Upper lobe of right lung (tissue), 1 donor: ENCODE measurements around the gene TEX51. TPM values are rescaled to one million over a fixed set of nuclear protein-coding genes. Genes with fewer than 3 reads are reported as not detected.

Experiments
- ATAC-seq: fragments of 200-7000 bp; cut with Tn5 transposase; one replicate; pipeline ENCODE4 v1.9.1; 2020; ENCODE audit warnings: mild to moderate bottlenecking, moderate library complexity
- DNase-seq: peaks from one replicate; pipeline ENCODE4 v3.0.0-alpha.2; 2020
- H3K27ac ChIP-seq: fragments of 200-600 bp; one replicate; pipeline ENCODE4 v1.8.0; 2022
- H3K27me3 ChIP-seq: fragments of 200-600 bp; one replicate; pipeline ENCODE4 v1.8.0; 2022; ENCODE audit warnings: mild to moderate bottlenecking
- H3K36me3 ChIP-seq: fragments of 200-600 bp; one replicate; pipeline ENCODE4 v1.8.0; 2022
- H3K4me1 ChIP-seq: fragments of 200-600 bp; one replicate; pipeline ENCODE4 v1.8.0; 2022
- H3K4me3 ChIP-seq: fragments of 200-600 bp; one replicate; pipeline ENCODE4 v1.8.0; 2022; ENCODE audit warnings: mild to moderate bottlenecking
- H3K9me3 ChIP-seq: fragments of 200-600 bp; one replicate; pipeline ENCODE4 v1.8.0; 2022
- intact Hi-C: fragments of 100-400 bp; cut with DNase I; formaldehyde crosslinking; loops from one replicate; pipeline ENCODE4 v1.11.0; 2022
- total RNA-seq: library from RNA; stranded (reverse); fragmentation: NEBNext Ultra II Directional; extraction: Animal tissue kit (Norgen Biotek cat#: 25700); gene quantifications from one replicate; pipeline ENCODE4 v1.2.1, GENCODE V29; 2021
- TF ChIP-seq, protein P1 (sequence below): fragments of 200-600 bp; IDR thresholded peaks from one replicate; pipeline ENCODE4 v1.8.0; 2022; ENCODE audit warnings: antibody characterized with exemption
- donor health status: DM: no; HTN: yes; CAD: no; lungs with severe emphysema.

Gene TEX51
- total RNA-seq, 1 donor from 2014 or later = not detected

DNA sequence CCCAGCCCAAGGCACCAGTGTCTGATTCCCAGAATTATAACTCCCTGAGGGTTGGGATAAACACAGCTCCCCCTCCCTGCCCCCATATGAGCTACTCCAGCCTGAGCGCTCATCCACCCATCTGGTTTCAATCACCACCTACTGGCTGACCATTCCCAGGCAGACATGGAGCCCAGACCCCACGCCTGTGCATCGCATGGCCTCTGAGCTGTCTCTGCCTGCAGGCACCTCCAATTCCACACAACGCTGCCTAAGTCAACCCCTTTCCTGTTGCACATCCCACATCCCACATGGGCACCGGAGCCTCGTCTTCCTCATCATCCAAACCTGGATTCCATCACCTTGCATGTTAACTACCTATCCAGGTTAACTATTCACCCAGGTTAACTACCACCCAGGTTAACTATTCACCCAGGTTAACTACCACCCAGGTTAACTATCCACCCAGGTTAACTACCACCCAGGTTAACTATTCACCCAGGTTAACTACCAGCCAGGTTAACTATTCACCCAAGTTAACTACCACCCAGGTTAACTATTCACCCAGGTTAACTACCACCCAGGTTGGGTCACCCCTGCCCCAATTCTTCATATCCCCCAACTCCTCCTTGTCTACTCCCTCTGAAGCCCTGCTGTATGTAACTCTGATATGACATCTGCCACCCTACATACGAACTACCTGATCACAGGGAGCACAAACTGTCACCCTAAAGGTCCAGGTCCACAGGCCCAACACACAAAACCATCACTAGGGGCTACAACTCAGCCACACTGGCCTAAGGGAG lies 47.8 kb downstream of the TEX51 start:
- intact Hi-C loops = no loop called here
- no peak for DNase-seq
- no peak for ATAC-seq

DNA sequence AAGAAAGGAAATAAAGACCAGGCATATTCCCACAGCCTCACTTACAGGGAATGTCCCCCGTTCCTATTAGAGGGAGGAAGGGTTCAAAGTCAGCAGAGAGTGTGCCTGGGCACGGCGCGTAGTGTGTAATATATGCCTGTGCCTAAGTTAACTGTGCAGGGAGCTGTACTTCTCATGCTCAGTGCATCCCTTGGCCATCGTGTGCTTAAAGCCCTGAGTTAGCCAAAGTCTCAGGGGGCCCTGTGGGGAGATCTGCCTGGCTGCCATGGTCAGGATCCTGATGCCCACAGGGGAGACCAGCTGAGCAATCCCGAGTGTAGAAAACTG lies 48.4 kb downstream of the TEX51 start:
- DNase-seq (no peak), ATAC-seq (no peak)
- no peak overlapping the region for H3K4me3 ChIP-seq
- no peaks in the 10 kb centered on the region for H3K9me3 ChIP-seq
- TF ChIP-seq, protein P1, sequence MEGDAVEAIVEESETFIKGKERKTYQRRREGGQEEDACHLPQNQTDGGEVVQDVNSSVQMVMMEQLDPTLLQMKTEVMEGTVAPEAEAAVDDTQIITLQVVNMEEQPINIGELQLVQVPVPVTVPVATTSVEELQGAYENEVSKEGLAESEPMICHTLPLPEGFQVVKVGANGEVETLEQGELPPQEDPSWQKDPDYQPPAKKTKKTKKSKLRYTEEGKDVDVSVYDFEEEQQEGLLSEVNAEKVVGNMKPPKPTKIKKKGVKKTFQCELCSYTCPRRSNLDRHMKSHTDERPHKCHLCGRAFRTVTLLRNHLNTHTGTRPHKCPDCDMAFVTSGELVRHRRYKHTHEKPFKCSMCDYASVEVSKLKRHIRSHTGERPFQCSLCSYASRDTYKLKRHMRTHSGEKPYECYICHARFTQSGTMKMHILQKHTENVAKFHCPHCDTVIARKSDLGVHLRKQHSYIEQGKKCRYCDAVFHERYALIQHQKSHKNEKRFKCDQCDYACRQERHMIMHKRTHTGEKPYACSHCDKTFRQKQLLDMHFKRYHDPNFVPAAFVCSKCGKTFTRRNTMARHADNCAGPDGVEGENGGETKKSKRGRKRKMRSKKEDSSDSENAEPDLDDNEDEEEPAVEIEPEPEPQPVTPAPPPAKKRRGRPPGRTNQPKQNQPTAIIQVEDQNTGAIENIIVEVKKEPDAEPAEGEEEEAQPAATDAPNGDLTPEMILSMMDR = no peak
- intact Hi-C loops = no loop called here
- peaks cover 9% of the 10 kb centered on the region for H3K27me3 ChIP-seq
- no peak overlapping the region for H3K27ac ChIP-seq
- no peaks in the 10 kb centered on the region for H3K36me3 ChIP-seq
- no peaks in the 10 kb centered on the region for H3K4me1 ChIP-seq

More for the DNA sequence above, 47.8 kb downstream of the TEX51 start:
- Histone ChIP-seq H3K27ac (no peak overlapping the region), H3K27me3 (peaks cover 13% of the 10 kb centered on the region), H3K9me3 (no peaks in the 10 kb centered on the region), H3K4me3 (no peak overlapping the region), H3K4me1 (no peaks in the 10 kb centered on the region), H3K36me3 (no peaks in the 10 kb centered on the region)
- TF ChIP-seq, protein P1 = no peak

DNA sequence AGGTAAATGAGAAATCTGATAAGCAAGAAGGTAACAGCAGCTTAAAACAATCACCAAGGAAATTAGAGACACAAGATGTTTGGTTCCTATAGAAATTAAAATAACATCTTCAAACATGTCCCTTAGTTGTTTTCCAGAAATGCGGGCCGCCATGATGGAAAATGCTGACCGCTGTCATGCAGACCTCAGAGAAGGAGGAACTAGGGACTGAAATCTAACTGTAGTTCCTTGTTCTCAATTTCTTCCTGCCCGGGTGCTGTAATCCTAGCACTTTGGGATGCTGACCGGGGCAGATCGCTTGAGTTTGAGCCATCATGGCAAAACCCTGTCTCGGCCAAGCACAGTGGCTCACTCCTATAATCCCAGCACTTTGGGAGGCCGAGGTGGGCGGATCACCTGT lies 51.1 kb downstream of the TEX51 start:
- no peaks in the 10 kb centered on the region for H3K27me3 ChIP-seq
- intact Hi-C loops = no loop called here
- H3K4me1 ChIP-seq = no peaks in the 10 kb centered on the region
- H3K36me3 ChIP-seq = no peaks in the 10 kb centered on the region
- no peak for DNase-seq
- H3K9me3 ChIP-seq = no peaks in the 10 kb centered on the region
- ATAC-seq = peak; percentile 59
- no peak overlapping the region for H3K27ac ChIP-seq
- TF ChIP-seq, protein P1 = no peak
- H3K4me3 ChIP-seq = no peak overlapping the region

DNA sequence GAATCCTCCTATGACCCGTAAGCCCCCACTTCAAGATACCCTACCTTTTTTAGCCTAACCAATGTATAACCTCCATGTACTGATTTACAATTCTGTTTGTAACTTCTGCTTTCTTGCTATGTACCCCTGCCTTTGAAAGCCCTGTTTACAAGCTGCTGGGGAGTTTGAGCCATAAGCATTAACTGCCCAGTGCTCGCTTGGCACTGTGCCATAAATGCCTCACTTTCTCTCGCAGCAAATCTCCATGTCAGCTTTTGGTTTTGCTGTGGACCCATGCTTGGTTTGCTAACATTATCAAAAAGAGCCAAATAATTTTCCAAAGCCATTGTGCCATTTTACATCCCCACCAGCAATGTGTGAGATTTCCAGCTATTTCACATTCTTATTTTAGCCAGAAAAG lies 51.8 kb downstream of the TEX51 start:
- no peak overlapping the region for H3K4me3 ChIP-seq
- H3K4me1 ChIP-seq = no peaks in the 10 kb centered on the region
- no peak overlapping the region for H3K27ac ChIP-seq
- no peaks in the 10 kb centered on the region for H3K9me3 ChIP-seq
- DNase-seq (no peak), ATAC-seq (no peak)
- no peaks in the 10 kb centered on the region for H3K36me3 ChIP-seq
- intact Hi-C loops = no loop called here
- TF ChIP-seq, protein P1 = no peak
- no peaks in the 10 kb centered on the region for H3K27me3 ChIP-seq

Other genes starting within 250 kb of the TEX51 start
- 76.7 TPM for gene GYPC, start 242.7 kb upstream of the TEX51 start, total RNA-seq
- 33.4 TPM for gene BIN1, start 208.3 kb downstream of the TEX51 start, total RNA-seq